GM21390 (cell line): ENCODE results near the gene PAX7.
"Not testable (repeated sequence)": the region's sequence is repeated elsewhere in the genome, so short reads cannot be mapped to it uniquely, and the experiment has no call there.

Source experiments
- ATAC-seq: cut with Tn5 transposase; IDR thresholded peaks from one replicate; pipeline ENCODE4 v1.9.1; 2021; ENCODE audit not compliant: unreplicated experiment

Gene PAX7

DNA sequence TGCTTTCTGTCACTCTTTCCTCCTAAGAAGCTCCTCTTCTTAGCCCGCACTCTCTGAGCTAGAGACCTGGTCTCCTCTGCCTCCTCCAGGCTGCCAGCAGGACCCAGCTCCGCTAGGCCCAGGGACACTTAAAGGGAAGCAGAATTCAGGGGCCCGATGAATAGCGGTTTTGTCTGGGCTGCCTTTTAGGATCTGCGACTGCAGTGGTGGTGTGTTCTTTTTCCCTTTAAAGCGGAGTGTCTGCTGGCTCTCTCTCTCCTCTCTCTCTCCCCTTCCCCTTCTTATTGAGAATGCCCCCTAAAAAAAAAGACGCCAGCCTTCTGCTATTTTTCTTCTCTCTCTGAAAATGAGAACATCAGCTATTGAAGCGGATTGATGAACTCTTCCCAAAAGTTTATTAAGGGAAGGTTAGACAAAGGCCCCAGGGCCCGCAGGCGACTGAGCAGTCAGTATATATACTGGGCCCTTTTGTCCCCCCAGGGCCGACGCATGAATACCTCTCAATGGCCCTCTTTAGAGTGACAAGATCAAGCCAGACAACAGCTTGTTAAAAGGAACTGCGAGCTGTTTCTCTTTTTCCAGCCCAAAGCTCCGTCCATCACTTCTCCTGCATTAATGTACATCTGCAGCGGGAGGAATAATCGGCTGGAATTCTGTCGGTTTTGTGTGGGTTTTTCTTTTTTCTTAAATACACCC is 27.0 kb downstream of the PAX7 start:
- no peak for ATAC-seq

- ATAC-seq = no peak
These were observed 28.2 kb downstream of the PAX7 start for GRCh38 chr1:18658831-18659230.

GRCh38 chr1:18661404-18662285 is 31.0 kb downstream of the PAX7 start:
- no peak for ATAC-seq

DNA sequence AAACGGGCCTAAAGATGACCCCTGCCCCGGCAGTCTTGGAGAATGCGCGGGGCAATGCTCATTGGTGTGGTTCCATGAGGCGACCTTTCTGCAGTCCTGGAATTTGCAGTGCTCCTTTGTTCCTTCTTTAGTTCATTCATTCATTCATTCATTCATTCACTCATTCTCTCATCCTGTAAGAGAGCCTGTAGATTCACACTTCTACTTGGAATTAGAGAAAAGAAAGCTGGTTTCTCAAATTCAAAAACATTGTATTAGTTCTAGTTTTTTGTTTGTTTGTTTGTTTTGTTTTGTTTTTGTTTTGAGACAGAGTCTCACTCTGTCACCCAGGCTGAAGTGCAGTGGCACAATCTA is 31.6 kb downstream of the PAX7 start:
- ATAC-seq = no peak

GRCh38 chr1:18666317-18666920 is 35.8 kb downstream of the PAX7 start:
- ATAC-seq = no peak

DNA sequence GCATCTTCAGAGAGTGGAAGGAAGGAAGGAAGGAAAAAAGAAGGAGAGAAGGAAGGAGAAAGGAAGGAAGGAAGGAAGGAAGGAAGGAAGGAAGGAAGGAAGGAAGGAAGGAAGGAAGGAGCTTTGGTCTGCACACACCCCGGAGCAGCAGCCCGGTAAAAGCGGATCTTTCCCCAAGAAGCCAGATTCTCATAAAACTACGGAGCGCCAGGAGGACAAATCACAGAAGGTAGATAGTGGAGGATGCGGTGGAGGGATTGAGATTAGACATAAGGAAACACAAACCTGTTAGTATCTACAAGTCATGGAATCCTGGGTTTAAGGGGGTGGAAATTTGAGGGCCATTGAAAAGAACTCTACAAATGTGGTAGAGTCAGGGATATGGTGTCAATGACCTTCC is 36.7 kb downstream of the PAX7 start:
- no peak for ATAC-seq

DNA sequence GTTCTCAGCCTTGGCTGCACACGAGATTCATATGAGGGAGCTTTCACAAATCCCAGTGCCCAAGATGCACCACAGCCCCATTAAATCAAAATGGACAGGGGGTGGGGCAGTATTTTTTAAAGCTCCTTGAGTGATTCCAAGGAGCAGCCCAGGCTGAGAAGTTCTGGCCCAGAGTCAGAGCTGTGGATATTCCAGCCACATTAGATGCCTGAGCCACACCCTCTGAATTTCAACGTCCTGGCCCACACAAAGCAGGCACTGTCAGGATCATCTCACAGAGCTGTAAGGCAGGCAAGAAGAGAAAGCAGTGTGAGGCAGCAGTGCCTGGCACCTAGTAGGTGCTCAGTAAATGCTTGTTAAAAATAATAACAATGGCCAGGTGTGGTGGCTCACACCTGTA is 37.4 kb downstream of the PAX7 start:
- ATAC-seq = no peak

DNA sequence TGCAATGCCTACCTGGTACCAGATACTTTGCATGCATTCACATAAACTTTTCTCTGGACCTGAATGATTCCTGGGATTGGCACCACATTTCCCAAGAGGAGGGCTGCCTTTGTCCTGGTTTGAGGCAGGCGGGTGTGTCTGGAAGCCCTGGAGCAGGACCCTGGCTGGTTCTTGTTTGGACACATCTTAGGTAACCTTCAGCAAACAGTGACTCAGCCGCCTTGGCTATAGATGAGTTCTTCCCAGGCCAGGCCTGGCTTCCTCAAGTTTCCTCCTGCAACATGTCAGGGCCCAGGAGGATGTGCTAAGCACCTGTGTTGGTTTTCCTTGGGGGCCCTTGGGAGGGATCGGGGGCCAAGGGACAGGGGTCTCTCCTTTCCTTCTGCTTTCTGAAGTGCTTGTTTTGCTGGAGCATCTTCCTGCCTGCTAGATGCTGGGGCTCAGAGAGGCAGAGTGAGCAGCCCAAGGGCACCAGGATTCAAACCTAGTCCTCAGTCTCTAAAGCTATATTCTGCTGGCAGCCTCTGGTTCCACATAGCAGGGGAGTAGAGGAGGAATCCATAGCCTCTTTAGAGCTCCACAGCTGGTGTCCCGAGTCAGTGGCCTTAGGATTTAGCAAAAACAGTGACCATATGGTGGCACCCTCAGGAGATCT is 38.2 kb downstream of the PAX7 start:
- ATAC-seq = no peak

- no peak for ATAC-seq
These were observed 39.6 kb downstream of the PAX7 start for GRCh38 chr1:18670121-18670867.

- no peak for ATAC-seq
These were observed 40.2 kb downstream of the PAX7 start for GRCh38 chr1:18670868-18671225.

GRCh38 chr1:18673976-18674375 is 43.3 kb downstream of the PAX7 start:
- ATAC-seq = no peak

- ATAC-seq = no peak
These were observed 45.7 kb downstream of the PAX7 start for GRCh38 chr1:18676332-18676781.

- no peak for ATAC-seq
These were observed 50.8 kb downstream of the PAX7 start for GRCh38 chr1:18681423-18681835.

DNA sequence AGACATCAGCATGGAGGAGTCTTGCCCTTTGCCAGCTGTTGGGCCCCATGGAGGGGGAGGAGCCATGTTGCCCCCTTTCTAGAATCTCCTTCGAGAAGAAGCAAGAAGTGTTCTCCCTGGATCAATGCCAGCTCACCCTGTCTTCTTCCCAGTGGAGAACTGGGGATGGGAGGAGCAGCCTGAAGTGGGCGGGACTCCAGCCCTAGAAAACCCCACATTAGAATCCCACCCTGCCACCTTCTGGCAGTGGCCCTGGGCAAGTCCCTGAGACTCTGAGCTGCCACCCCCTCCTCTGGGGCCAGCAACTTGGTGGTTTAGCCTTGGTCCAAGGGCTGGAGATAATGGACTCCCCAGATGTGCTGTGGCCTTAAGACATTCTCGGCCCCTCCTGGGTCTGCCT is 51.7 kb downstream of the PAX7 start:
- ATAC-seq = no peak

GRCh38 chr1:18684303-18684702 is 53.7 kb downstream of the PAX7 start:
- ATAC-seq = no peak

GRCh38 chr1:18686540-18686939 is 55.9 kb downstream of the PAX7 start:
- ATAC-seq = no peak

- ATAC-seq = no peak
These were observed 56.6 kb downstream of the PAX7 start for GRCh38 chr1:18687273-18687672.

DNA sequence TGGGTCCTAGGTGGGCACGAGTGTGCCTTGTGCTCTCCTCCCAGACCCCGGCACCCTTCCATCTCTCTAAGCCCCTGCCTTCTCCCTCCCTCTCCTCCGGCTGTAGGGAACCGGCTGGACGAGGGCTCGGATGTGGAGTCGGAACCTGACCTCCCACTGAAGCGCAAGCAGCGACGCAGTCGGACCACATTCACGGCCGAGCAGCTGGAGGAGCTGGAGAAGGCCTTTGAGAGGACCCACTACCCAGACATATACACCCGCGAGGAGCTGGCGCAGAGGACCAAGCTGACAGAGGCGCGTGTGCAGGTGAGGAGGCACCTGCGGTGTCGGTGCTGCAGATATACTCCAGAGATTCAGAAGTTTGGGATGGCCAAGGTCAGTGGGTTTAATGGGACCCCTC is 61.0 kb downstream of the PAX7 start:
- no peak for ATAC-seq

- no peak for ATAC-seq
These were observed 62.8 kb downstream of the PAX7 start for GRCh38 chr1:18693256-18694098.

GRCh38 chr1:18694289-18694688 is 63.6 kb downstream of the PAX7 start:
- not testable (repeated sequence) for ATAC-seq
